Neutrophil (primary cell): ENCODE measurements around the gene GRIK4.

ENCODE experiments used
- H3K27ac ChIP-seq: fragments of 200-600 bp; sonication (generic); 2 replicates; pipeline ENCODE4 v1.5.1; 2016; ENCODE audit warnings: mild to moderate bottlenecking, moderate library complexity
- H3K27me3 ChIP-seq: fragments of 200-600 bp; sonication (generic); 2 replicates; pipeline ENCODE4 v1.6.0; 2016; ENCODE audit warnings: mild to moderate bottlenecking
- H3K36me3 ChIP-seq: fragments of 200-600 bp; sonication (generic); 2 replicates; pipeline ENCODE4 v1.5.1; 2017
- H3K4me1 ChIP-seq, 2 experiments: fragments of 200-600 bp in 1 of 2; sonication (generic) in 1 of 2; 1 replicate in 1 of 2; 2 replicates in 1 of 2; pipeline versions ENCODE4 v1.5.1 to v1.6.1; 2013 to 2016; ENCODE audit warnings: low read depth in 1 of 2, low read length in 1 of 2, mild to moderate bottlenecking in 1 of 2, moderate library complexity in 1 of 2; ENCODE audit not compliant: control insufficient read depth in 1 of 2, insufficient read depth in 1 of 2
- H3K4me3 ChIP-seq, 2 experiments: fragments of 200-600 bp in 1 of 2; sonication (generic) in 1 of 2; 1 replicate in 1 of 2; 2 replicates in 1 of 2; pipeline ENCODE4 v1.5.1; 2013 to 2016; ENCODE audit warnings: low read depth in 1 of 2, low read length in 1 of 2, mild to moderate bottlenecking in 1 of 2, moderate library complexity in 1 of 2
- H3K9me3 ChIP-seq: fragments of 200-600 bp; sonication (generic); 2 replicates; pipeline ENCODE4 v1.5.1; 2016
- CTCF ChIP-seq: fragments of 200-600 bp; sonication (generic); IDR thresholded peaks from 2 replicates; pipeline ENCODE4 v1.5.1; 2016; ENCODE audit warnings: antibody characterized with exemption

Gene GRIK4

GRCh38 chr11:120522736-120523135 is 11.2 kb downstream of the GRIK4 start:
- Histone ChIP-seq H3K4me1 (no peaks in the 10 kb centered on the region), H3K27ac (no peak overlapping the region), H3K9me3 (no peaks in the 10 kb centered on the region), H3K4me3 (no peak overlapping the region), H3K27me3 (peaks cover 57% of the 10 kb centered on the region), H3K36me3 (no peaks in the 10 kb centered on the region)
- TF ChIP-seq CTCF: no peak

- H3K36me3 ChIP-seq: no peaks in the 10 kb centered on the region
- no peak overlapping the region for H3K27ac ChIP-seq
- H3K4me1 ChIP-seq: no peaks in the 10 kb centered on the region
- H3K4me3 ChIP-seq: no peak overlapping the region
- TF ChIP-seq CTCF: no peak
- H3K27me3 ChIP-seq: peaks cover 53% of the 10 kb centered on the region
- H3K9me3 ChIP-seq: no peaks in the 10 kb centered on the region
Measured at GRCh38 chr11:120523196-120523595, 11.6 kb downstream of the GRIK4 start.

GRCh38 chr11:120524536-120525085 is 13.1 kb downstream of the GRIK4 start:
- Histone ChIP-seq H3K27me3 (peaks cover 54% of the 10 kb centered on the region), H3K27ac (no peak overlapping the region), H3K36me3 (no peaks in the 10 kb centered on the region), H3K9me3 (no peaks in the 10 kb centered on the region), H3K4me3 (no peak overlapping the region), H3K4me1 (no peaks in the 10 kb centered on the region)
- TF ChIP-seq CTCF: no peak

DNA sequence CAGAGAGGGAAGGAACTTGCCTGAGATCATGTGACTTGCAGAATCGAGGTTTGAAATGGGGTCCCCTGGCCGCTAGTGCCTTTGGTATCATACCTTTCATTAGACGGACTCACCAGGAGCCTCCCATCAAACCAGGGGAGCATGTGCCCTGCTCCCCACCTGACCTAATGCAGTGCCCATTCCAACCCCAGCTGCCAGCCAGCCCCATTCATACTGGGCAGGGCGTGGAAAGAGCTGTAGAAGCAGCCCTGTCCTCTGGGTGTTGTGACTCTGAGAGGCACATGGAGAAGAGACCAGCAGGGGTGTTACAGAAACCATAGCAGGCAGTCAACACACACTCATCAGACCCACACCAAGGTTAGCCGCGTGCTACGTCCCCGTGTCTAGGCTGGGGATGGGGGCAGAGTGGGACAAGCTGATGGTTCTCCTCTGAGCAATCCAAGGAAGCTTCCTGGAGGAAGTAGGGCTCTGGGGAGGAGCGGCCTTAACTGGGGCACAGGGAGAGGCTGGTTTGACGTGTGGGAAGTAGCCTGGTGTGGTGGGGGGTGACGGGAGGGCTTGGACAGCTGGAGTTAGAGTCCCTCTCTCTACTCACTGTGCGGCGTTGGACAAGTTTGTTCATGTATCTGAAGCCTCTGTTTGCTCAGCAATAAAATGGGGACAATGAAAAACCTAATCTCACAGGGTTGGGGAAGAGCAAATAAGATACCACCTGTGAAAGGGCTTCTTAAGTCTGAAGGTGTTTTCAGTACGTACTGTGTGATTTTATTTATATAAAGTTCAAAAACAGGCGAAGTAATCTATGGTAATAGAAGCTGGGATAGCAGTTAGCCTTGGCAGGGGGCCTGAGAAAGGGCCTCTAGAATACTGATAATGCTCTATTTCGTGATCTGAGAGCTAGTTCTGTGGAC is 14.0 kb downstream of the GRIK4 start:
- no peaks in the 10 kb centered on the region for H3K9me3 ChIP-seq
- no peak for TF ChIP-seq CTCF
- H3K4me1 ChIP-seq: no peaks in the 10 kb centered on the region
- H3K4me3 ChIP-seq: no peak overlapping the region
- H3K27ac ChIP-seq: no peak overlapping the region
- H3K36me3 ChIP-seq: no peaks in the 10 kb centered on the region
- peaks cover 57% of the 10 kb centered on the region for H3K27me3 ChIP-seq

DNA sequence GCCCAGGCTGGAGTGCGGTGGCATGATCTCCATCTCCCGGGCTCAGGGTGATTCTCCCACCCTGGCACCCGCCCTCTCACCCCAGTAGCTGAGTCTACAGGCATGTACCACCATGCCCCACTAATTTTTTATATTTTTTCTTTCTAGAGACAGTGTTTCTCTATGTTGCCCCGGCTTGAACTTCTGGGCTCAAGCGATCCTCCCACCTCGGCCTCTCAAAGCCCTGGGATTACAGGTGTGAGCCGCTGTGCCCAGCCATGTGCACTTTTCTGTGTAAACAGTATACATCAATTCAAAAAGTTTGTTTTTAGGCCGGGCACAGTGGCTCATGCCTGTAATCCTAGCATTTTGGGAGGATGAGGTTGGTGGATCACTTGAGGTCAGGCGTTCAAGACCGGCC is 14.7 kb downstream of the GRIK4 start:
- Histone ChIP-seq H3K4me3 (no peak overlapping the region), H3K36me3 (no peaks in the 10 kb centered on the region), H3K27ac (no peak overlapping the region), H3K4me1 (no peaks in the 10 kb centered on the region), H3K27me3 (peaks cover 57% of the 10 kb centered on the region), H3K9me3 (no peaks in the 10 kb centered on the region)
- no peak for TF ChIP-seq CTCF
